ENCODE measurements around the gene RNASE9.

Gene RNASE9

DNA sequence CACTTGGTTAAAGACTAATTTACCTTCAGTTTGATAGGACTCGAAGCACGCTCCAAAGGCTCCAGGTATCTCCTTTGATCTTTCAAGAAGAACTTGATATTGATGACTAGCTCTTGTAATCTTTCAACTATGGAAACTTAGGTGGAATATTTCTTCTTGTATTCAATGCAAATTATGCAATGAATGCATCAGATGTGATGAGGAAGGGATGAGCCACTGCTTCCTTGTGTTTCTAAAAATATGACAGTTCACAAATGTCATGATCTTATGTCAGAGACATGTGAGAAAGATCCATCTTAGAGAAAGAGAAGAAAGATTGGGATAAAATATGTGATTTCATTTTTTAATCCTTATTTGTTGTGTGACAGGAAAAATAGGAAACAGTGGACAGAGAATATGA lies 9.9 kb downstream of the RNASE9 start:
- Histone ChIP-seq H3K27ac (ENCODE audit: poor library complexity, severe bottlenecking) (no peak overlapping the region), H3K9me3 (ENCODE audit: severe bottlenecking) (no peaks in the 10 kb centered on the region), H3K4me3 (ENCODE audit: severe bottlenecking) (no peak overlapping the region), H3K36me3 (ENCODE audit: low read depth) (no peaks in the 10 kb centered on the region), H3K27me3 (ENCODE audit: insufficient read depth, poor library complexity, severe bottlenecking) (peaks cover under 1% of the 10 kb centered on the region), H3K4me1 (ENCODE audit: insufficient read depth, poor library complexity, severe bottlenecking) (no peaks in the 10 kb centered on the region)
- DNase-seq (ENCODE audit: low spot score) (no peak), ATAC-seq (ENCODE audit: low read depth) (no peak)
- TF ChIP-seq, protein P1, sequence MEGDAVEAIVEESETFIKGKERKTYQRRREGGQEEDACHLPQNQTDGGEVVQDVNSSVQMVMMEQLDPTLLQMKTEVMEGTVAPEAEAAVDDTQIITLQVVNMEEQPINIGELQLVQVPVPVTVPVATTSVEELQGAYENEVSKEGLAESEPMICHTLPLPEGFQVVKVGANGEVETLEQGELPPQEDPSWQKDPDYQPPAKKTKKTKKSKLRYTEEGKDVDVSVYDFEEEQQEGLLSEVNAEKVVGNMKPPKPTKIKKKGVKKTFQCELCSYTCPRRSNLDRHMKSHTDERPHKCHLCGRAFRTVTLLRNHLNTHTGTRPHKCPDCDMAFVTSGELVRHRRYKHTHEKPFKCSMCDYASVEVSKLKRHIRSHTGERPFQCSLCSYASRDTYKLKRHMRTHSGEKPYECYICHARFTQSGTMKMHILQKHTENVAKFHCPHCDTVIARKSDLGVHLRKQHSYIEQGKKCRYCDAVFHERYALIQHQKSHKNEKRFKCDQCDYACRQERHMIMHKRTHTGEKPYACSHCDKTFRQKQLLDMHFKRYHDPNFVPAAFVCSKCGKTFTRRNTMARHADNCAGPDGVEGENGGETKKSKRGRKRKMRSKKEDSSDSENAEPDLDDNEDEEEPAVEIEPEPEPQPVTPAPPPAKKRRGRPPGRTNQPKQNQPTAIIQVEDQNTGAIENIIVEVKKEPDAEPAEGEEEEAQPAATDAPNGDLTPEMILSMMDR (IDR thresholded peaks at IDR 0.05; ENCODE audit: poor library complexity, severe bottlenecking) = no peak

DNA sequence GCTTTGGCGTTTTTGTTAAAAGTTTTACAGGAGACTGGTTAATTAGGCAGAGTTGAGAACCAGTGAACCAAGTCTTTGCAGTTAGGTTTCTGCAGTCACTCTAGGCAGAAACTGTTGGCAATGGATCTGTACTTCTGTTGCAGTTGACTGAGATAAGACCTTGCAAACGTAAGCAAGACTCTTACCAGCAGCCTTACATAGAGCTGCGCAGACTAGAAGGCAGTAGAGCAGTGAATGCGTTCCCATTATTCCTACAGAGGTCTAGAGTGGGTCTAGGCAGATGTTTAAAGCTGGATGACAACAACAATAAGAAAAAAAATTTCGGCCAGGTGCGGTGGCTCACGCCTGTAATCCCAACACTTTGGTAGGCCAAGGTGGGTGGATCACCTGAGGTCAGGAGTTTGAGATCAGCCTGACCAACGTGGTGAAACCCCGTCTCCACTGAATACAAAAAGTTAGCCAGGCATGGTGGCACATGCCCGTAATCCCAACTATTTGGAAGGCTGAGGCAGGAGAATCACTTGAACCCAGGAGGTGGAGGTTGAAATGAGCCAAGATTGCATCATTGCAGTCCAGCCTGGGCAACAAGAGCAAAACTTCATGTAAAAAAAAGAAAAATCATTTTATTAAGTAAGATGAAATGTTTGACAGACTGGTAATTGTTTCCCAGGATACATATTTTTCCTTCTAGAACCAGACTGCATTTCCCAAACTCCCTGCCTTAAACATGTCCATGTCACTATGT lies 12.3 kb downstream of the RNASE9 start:
- H3K4me3 ChIP-seq (ENCODE audit: severe bottlenecking) = no peak overlapping the region
- no peaks in the 10 kb centered on the region for H3K9me3 ChIP-seq (ENCODE audit: severe bottlenecking)
- peaks cover 11% of the 10 kb centered on the region for H3K27me3 ChIP-seq (ENCODE audit: insufficient read depth, poor library complexity, severe bottlenecking)
- no peak overlapping the region for H3K27ac ChIP-seq (ENCODE audit: poor library complexity, severe bottlenecking)
- no peaks in the 10 kb centered on the region for H3K36me3 ChIP-seq (ENCODE audit: low read depth)
- TF ChIP-seq, protein P1 (IDR thresholded peaks at IDR 0.05; ENCODE audit: poor library complexity, severe bottlenecking) = no peak
- DNase-seq (ENCODE audit: low spot score) = no peak
- ATAC-seq (ENCODE audit: low read depth) = no peak
- no peaks in the 10 kb centered on the region for H3K4me1 ChIP-seq (ENCODE audit: insufficient read depth, poor library complexity, severe bottlenecking)

DNA sequence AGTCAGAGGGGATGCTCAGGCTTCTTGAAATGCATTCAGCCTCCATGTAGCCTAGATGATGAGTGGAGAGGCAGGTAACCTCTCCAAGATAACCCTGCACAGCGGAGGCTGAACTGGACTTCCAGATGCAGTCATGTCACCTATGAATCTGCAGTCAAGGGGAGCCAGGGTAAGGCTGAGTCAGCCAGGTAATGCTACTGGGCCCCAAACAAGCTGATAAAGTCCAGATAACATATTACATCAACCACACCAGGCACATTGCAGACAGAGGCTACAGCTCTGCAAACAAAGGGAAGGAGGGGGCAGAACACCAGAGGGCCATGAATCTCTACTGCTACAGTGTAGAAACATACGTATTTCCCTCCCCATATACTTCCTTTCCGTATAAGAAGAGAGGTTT lies 14.0 kb downstream of the RNASE9 start:
- H3K36me3 ChIP-seq (ENCODE audit: low read depth) = no peaks in the 10 kb centered on the region

DNA sequence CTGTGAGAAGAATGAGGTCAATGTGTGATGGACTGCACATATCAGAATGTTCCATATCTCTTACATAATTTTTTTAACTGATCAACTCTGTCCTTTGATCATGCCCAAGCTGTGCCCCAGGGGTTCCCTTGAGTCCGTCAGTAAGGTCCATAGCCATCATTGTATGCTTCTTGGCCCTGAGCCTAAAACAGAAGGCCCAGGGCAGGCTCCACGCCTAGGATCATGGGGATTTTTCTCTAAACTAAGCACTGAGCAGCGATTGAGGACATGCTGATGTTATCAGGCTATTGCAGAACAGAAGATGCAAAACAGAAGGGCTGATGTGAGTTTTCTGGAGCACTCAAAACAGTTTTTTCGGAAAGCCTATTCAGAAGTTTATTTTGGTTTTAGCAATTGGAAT lies 20.9 kb downstream of the RNASE9 start:
- no peak overlapping the region for H3K27ac ChIP-seq (ENCODE audit: poor library complexity, severe bottlenecking)
- no peak overlapping the region for H3K4me3 ChIP-seq (ENCODE audit: severe bottlenecking)
- TF ChIP-seq, protein P1 (IDR thresholded peaks at IDR 0.05; ENCODE audit: poor library complexity, severe bottlenecking) = no peak
- H3K9me3 ChIP-seq (ENCODE audit: severe bottlenecking) = no peaks in the 10 kb centered on the region
- H3K36me3 ChIP-seq (ENCODE audit: low read depth) = no peaks in the 10 kb centered on the region
- no peak for ATAC-seq (ENCODE audit: low read depth)
- peaks cover 4% of the 10 kb centered on the region for H3K27me3 ChIP-seq (ENCODE audit: insufficient read depth, poor library complexity, severe bottlenecking)
- no peaks in the 10 kb centered on the region for H3K4me1 ChIP-seq (ENCODE audit: insufficient read depth, poor library complexity, severe bottlenecking)
- DNase-seq (ENCODE audit: low spot score) = no peak

More for the DNA sequence above, 14.0 kb downstream of the RNASE9 start:
- Histone ChIP-seq H3K27me3 (ENCODE audit: insufficient read depth, poor library complexity, severe bottlenecking) (peaks cover 11% of the 10 kb centered on the region), H3K27ac (ENCODE audit: poor library complexity, severe bottlenecking) (no peak overlapping the region), H3K9me3 (ENCODE audit: severe bottlenecking) (no peaks in the 10 kb centered on the region), H3K4me1 (ENCODE audit: insufficient read depth, poor library complexity, severe bottlenecking) (no peaks in the 10 kb centered on the region), H3K4me3 (ENCODE audit: severe bottlenecking) (no peak overlapping the region)
- DNase-seq (ENCODE audit: low spot score) (no peak), ATAC-seq (ENCODE audit: low read depth) (no peak; the same call in 2 of the 3 replicates)
- TF ChIP-seq, protein P1 (IDR thresholded peaks at IDR 0.05; ENCODE audit: poor library complexity, severe bottlenecking) = no peak

Measured in RWPE2 (cell line).